Liver (tissue), 3 donors: ENCODE data around the gene SLC35D3.

Experiments used
- CTCF ChIP-seq: fragments of 150-350 bp; IDR thresholded peaks from 2 replicates; pipeline ENCODE4 v1.5.1; 2017; ENCODE audit warnings: improper control_type of control experiment, low read depth, low read length; ENCODE audit not compliant: missing input control
- GABPA ChIP-seq, 2 donors: IDR thresholded peaks in 1 of 2; conservative IDR thresholded peaks in 1 of 2; 2 replicates each; pipeline ENCODE4 v1.6.1; 2016; ENCODE audit warnings: antibody characterized with exemption in 2 of 2, mild to moderate bottlenecking in 1 of 2, moderate library complexity in 1 of 2
- HNF4A ChIP-seq, 2 donors: conservative IDR thresholded peaks; 2 replicates each; pipeline ENCODE4 v1.6.1; 2016; ENCODE audit warnings: antibody characterized with exemption in 2 of 2, mild to moderate bottlenecking in 2 of 2
- JUND ChIP-seq, 2 donors: IDR thresholded peaks; 2 replicates each; pipeline ENCODE4 v1.6.1; 2016; ENCODE audit warnings: antibody characterized with exemption in 2 of 2
- MAX ChIP-seq: IDR thresholded peaks from 2 replicates; pipeline ENCODE4 v1.6.1; 2016; ENCODE audit warnings: antibody characterized with exemption
- NR2F2 ChIP-seq: IDR thresholded peaks from 2 replicates; pipeline ENCODE4 v1.6.1; 2016; ENCODE audit warnings: antibody characterized with exemption
- RAD21 ChIP-seq, 2 donors: IDR thresholded peaks; 2 replicates each; pipeline ENCODE4 v1.6.1; 2016; ENCODE audit warnings: antibody characterized with exemption in 2 of 2, mild to moderate bottlenecking in 2 of 2
- REST ChIP-seq: IDR thresholded peaks from 2 replicates; pipeline ENCODE4 v1.6.1; 2016; ENCODE audit warnings: antibody characterized with exemption, mild to moderate bottlenecking
- RXRA ChIP-seq, 2 donors: IDR thresholded peaks; 2 replicates each; pipeline ENCODE4 v1.6.1; 2017 to 2018; ENCODE audit warnings: antibody characterized with exemption in 2 of 2, mild to moderate bottlenecking in 1 of 2
- SP1 ChIP-seq: IDR thresholded peaks from 2 replicates; pipeline ENCODE4 v1.6.1; 2018; ENCODE audit warnings: antibody characterized with exemption, mild to moderate bottlenecking
- TAF1 ChIP-seq: conservative IDR thresholded peaks from 2 replicates; pipeline ENCODE4 v1.6.1; 2016; ENCODE audit warnings: antibody characterized with exemption, mild to moderate bottlenecking
- YY1 ChIP-seq: IDR thresholded peaks from 2 replicates; pipeline ENCODE4 v1.6.1; 2016; ENCODE audit warnings: antibody characterized with exemption, mild to moderate bottlenecking
- ZBTB33 ChIP-seq: IDR thresholded peaks from 2 replicates; pipeline ENCODE4 v1.6.1; 2016; ENCODE audit warnings: antibody characterized with exemption
- TF ChIP-seq, protein P1 (sequence below): IDR thresholded peaks from 2 replicates; pipeline ENCODE4 v1.6.1; 2016; ENCODE audit warnings: antibody characterized with exemption
- donor health status: healthy.
- donor health status: healthy.

DNA sequence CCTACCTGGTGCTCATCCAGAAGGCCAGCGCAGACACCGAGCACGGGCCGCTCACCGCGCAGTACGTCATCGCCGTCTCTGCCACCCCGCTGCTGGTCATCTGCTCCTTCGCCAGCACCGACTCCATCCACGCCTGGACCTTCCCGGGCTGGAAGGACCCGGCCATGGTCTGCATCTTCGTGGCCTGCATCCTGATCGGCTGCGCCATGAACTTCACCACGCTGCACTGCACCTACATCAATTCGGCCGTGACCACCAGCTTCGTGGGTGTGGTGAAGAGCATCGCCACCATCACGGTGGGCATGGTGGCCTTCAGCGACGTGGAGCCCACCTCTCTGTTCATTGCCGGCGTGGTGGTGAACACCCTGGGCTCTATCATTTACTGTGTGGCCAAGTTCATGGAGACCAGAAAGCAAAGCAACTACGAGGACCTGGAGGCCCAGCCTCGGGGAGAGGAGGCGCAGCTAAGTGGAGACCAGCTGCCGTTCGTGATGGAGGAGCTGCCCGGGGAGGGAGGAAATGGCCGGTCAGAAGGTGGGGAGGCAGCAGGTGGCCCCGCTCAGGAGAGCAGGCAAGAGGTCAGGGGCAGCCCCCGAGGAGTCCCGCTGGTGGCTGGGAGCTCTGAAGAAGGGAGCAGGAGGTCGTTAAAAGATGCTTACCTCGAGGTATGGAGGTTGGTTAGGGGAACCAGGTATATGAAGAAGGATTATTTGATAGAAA, 2.0 kb downstream of the SLC35D3 start:
- TF ChIP-seq TAF1 (no peak), CTCF (no peak), JUND (IDR thresholded peaks at IDR 0.05) (no peak), REST (no peak), MAX (no peak), SP1 (no peak), GABPA (IDR thresholded peaks at IDR 0.05 in 1 of 2, conservative IDR thresholded peaks at IDR 0.05 in 1 of 2) (no peak), HNF4A (conservative IDR thresholded peaks at IDR 0.05) (no peak), RAD21 (IDR thresholded peaks at IDR 0.05) (no peak), YY1 (no peak), ZBTB33 (no peak), RXRA (IDR thresholded peaks at IDR 0.05) (no peak), NR2F2 (no peak)
- TF ChIP-seq, protein P1, sequence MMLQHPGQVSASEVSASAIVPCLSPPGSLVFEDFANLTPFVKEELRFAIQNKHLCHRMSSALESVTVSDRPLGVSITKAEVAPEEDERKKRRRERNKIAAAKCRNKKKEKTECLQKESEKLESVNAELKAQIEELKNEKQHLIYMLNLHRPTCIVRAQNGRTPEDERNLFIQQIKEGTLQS: no peak
